Measurements from ENCODE around the gene FGB. TPM values are rescaled to one million over a fixed set of nuclear protein-coding genes. Genes with fewer than 3 reads are reported as not detected.
A peak's percentile ranks its signal among the peaks of the same experiment; 100 is the strongest.

Gene FGB
- total RNA-seq (not detected), total RNA-seq (0 reads per million in 2 donors)

- peaks cover 10% of the 10 kb centered on the region for H3K4me1 Mint-ChIP-seq
- DNase-seq: no peak
- no peaks in the 10 kb centered on the region for H3K9me3 ChIP-seq (ENCODE audit: control insufficient read depth, low read length, poor library complexity, severe bottlenecking)
- no peak within 1 kb of the TSS for H3K27ac Mint-ChIP-seq
- peaks cover 22% of the 10 kb centered on the region for H3K27me3 Mint-ChIP-seq
- no peak within 1 kb of the TSS for H3K4me3 Mint-ChIP-seq
- no peak for ATAC-seq
- no peaks in the 10 kb centered on the region for H3K36me3 Mint-ChIP-seq (ENCODE audit: low read depth)
Measured at GRCh38 chr4:154562697-154563254, at the start of gene FGB. Gene FGB, plus strand, starts transcription at chr4:154563011. Its CDS starts 8 bp downstream, at chr4:154563019.

DNA sequence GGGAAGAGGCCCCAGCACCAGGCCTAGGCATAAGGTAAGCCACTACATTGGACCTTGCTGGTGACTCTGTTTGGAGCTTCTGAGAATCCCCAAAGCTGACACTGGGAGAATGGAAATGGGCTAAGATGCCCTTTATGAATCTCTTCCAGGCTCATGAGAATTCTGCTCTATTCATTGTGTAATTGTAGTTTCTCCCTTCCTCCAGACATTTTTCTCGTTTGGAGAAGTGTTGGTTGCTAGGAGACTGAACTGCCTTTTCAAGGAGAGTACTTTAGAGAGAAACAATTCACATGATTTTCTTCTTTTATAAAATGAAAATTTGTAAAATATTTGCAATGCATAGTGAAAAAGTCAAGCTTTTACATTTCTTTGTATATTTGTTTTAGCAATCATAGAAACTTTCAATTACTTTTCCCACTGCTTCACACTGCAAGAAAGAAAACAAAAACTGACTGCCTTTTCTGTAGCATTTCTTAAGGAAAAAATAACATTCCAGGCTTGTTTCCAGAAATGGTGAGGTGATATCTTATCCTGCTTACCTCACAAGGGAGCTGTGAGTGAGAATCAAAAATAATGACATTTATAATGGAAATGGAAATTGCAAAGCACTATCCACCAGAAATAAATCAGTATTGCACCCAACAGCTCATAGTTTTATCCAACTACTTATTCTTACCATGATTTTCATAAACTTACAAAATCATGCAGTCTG is 46.3 kb upstream of the FGB start:
- H3K27me3 Mint-ChIP-seq: peaks cover 62% of the 10 kb centered on the region

DNA sequence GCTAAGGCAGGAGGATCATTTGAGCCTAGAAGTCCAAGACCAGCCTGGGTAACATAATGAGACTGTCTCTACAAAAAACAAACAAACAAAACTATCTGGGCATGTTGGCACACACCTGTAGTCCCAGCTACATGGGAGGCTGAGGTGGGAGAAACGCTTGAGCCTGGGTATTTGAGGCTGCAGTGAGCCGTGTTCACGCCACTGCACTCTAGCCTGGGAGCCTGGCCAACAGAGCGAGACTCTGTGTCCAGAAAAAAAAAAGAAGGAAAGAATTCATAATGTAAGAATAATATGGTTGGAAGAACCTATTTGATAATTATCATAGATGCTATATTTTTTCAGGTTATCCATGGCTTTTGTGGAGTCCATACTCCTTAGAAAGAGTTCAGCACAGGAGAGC is 45.2 kb upstream of the FGB start:
- Mint-ChIP-seq H3K4me1 (no peaks in the 10 kb centered on the region), H3K27me3 (peaks cover 60% of the 10 kb centered on the region), H3K4me3 (no peak overlapping the region), H3K36me3 (ENCODE audit: low read depth) (peaks cover 5% of the 10 kb centered on the region), H3K27ac (no peak overlapping the region)
- H3K9me3 ChIP-seq (ENCODE audit: control insufficient read depth, low read length, poor library complexity, severe bottlenecking): no peaks in the 10 kb centered on the region
- no peak for ATAC-seq
- no peak for DNase-seq

More for the DNA sequence above, 46.3 kb upstream of the FGB start:
- Mint-ChIP-seq H3K4me1 (no peaks in the 10 kb centered on the region), H3K27ac (no peak overlapping the region), H3K4me3 (no peak overlapping the region), H3K36me3 (ENCODE audit: low read depth) (peaks cover 5% of the 10 kb centered on the region)
- no peaks in the 10 kb centered on the region for H3K9me3 ChIP-seq (ENCODE audit: control insufficient read depth, low read length, poor library complexity, severe bottlenecking)
- DNase-seq: no peak
- ATAC-seq: no peak

DNA sequence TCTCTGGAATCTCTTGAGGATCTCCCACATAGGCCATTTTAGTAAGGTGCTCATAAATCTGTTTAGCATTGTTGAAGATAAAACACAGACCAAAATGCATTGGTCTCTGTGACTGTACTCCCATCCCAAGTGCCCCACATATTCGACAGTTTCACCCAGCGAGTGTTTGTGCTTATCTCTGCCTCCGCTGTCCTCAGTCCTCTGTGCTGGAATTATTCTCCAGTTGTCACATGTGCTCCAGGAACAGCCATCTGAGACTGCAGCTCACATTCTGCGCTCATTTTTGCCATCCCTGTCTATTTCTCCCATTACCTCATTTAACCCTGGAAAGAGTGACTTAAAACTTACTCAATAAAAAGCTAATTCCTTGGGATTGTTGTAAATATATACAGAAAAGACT is 43.6 kb upstream of the FGB start:
- Mint-ChIP-seq H3K4me1 (no peaks in the 10 kb centered on the region), H3K27me3 (peaks cover 57% of the 10 kb centered on the region), H3K27ac (no peak overlapping the region), H3K4me3 (no peak overlapping the region), H3K36me3 (ENCODE audit: low read depth) (peaks cover 5% of the 10 kb centered on the region)
- no peaks in the 10 kb centered on the region for H3K9me3 ChIP-seq (ENCODE audit: control insufficient read depth, low read length, poor library complexity, severe bottlenecking)
- ATAC-seq (no peak), DNase-seq (no peak)

- Mint-ChIP-seq H3K4me1 (peaks cover 2% of the 10 kb centered on the region), H3K27ac (no peak overlapping the region), H3K4me3 (no peak overlapping the region), H3K36me3 (ENCODE audit: low read depth) (peaks cover 7% of the 10 kb centered on the region), H3K27me3 (peaks cover 63% of the 10 kb centered on the region)
- no peak for ATAC-seq
- H3K9me3 ChIP-seq (ENCODE audit: control insufficient read depth, low read length, poor library complexity, severe bottlenecking): no peaks in the 10 kb centered on the region
- no peak for DNase-seq
Measured at GRCh38 chr4:154521607-154522006, 41.2 kb upstream of the FGB start.

DNA sequence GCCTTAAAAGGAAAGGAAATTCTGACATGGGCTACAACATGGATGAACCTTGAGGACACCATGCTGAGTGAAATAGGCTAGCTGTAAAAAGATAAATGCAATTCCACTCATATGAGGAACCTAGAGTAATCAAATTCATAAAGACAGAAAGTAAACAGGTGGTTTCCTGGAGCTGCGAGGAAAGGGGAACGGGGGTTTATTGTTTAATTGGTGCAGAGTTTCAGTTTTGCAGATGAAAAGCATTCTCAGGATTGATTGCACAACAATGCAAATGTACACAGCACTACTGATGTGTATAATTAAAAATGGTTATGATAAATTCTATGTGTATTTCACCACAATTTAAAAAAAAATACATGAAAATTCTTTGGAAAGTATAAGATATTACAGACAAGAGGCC is 36.7 kb upstream of the FGB start:
- peaks cover 2% of the 10 kb centered on the region for H3K36me3 Mint-ChIP-seq (ENCODE audit: low read depth)
- no peak for ATAC-seq
- H3K27ac Mint-ChIP-seq: no peak overlapping the region

GRCh38 chr4:154527308-154527707 is 35.5 kb upstream of the FGB start:
- H3K9me3 ChIP-seq (ENCODE audit: control insufficient read depth, low read length, poor library complexity, severe bottlenecking): no peaks in the 10 kb centered on the region
- H3K4me3 Mint-ChIP-seq: no peak overlapping the region
- peaks cover 2% of the 10 kb centered on the region for H3K36me3 Mint-ChIP-seq (ENCODE audit: low read depth)
- ATAC-seq (no peak), DNase-seq (no peak)
- peaks cover 37% of the 10 kb centered on the region for H3K27me3 Mint-ChIP-seq
- H3K4me1 Mint-ChIP-seq: peaks cover 2% of the 10 kb centered on the region
- H3K27ac Mint-ChIP-seq: no peak overlapping the region

More for the DNA sequence above, 36.7 kb upstream of the FGB start:
- H3K4me3 Mint-ChIP-seq: no peak overlapping the region
- peaks cover 40% of the 10 kb centered on the region for H3K27me3 Mint-ChIP-seq
- H3K4me1 Mint-ChIP-seq: peaks cover 2% of the 10 kb centered on the region
- no peak for DNase-seq
- no peaks in the 10 kb centered on the region for H3K9me3 ChIP-seq (ENCODE audit: control insufficient read depth, low read length, poor library complexity, severe bottlenecking)

GRCh38 chr4:154528869-154529268 is 33.9 kb upstream of the FGB start:
- Mint-ChIP-seq H3K4me3 (no peak overlapping the region), H3K36me3 (ENCODE audit: low read depth) (peaks cover 2% of the 10 kb centered on the region), H3K4me1 (peaks cover 2% of the 10 kb centered on the region), H3K27ac (no peak overlapping the region), H3K27me3 (peaks cover 31% of the 10 kb centered on the region)
- no peaks in the 10 kb centered on the region for H3K9me3 ChIP-seq (ENCODE audit: control insufficient read depth, low read length, poor library complexity, severe bottlenecking)
- DNase-seq (no peak), ATAC-seq (no peak)

DNA sequence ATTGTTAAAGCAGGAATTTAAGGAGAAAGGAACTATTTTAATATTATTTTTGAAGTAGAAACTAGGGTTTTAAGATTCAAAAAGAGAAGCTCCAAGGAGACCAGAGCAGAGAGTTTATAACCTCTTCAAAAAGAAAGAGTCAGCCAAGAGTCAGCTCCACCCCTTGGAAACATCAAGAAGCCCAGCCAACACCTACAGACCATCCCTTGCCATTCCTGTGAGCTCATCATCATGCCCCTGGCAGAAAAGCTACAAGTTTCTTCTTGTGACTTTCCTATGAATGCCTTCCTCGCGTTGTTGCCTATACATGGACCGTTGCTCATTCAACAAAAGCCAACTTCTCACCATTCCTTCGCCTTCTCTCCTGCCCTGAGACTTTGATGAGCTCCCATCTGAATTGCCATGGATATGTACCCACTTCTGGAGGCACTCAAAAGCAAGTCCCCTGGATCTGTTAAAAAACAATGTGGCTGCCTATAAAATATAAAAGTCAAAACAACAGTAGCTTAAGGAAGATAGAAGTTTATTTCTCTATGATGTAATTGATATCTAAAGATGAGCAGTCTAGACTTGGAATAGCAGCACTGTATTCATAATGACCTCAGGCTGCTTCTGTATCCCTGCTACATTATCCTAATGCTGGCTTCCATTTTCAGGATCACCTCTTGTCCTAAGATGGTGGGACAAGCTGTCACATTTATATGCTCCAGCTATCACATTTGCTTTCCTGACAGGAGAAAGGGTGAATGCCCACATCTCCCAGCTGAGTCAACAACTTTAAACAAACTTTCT is 32.9 kb upstream of the FGB start:
- Mint-ChIP-seq H3K4me1 (peaks cover 2% of the 10 kb centered on the region), H3K4me3 (no peak overlapping the region), H3K27ac (peak overlapping the region; percentile 16), H3K36me3 (ENCODE audit: low read depth) (peaks cover 2% of the 10 kb centered on the region), H3K27me3 (peaks cover 21% of the 10 kb centered on the region)
- no peak for ATAC-seq
- no peaks in the 10 kb centered on the region for H3K9me3 ChIP-seq (ENCODE audit: control insufficient read depth, low read length, poor library complexity, severe bottlenecking)
- no peak for DNase-seq

- Mint-ChIP-seq H3K27me3 (no peaks in the 10 kb centered on the region), H3K4me3 (no peak overlapping the region), H3K27ac (no peak overlapping the region), H3K36me3 (ENCODE audit: low read depth) (peaks cover 5% of the 10 kb centered on the region), H3K4me1 (peaks cover 6% of the 10 kb centered on the region)
- DNase-seq (no peak), ATAC-seq (no peak)
- no peaks in the 10 kb centered on the region for H3K9me3 ChIP-seq (ENCODE audit: control insufficient read depth, low read length, poor library complexity, severe bottlenecking)
Measured at GRCh38 chr4:154534296-154534695, 28.5 kb upstream of the FGB start.

- H3K36me3 Mint-ChIP-seq (ENCODE audit: low read depth): peaks cover 10% of the 10 kb centered on the region
- no peaks in the 10 kb centered on the region for H3K9me3 ChIP-seq (ENCODE audit: control insufficient read depth, low read length, poor library complexity, severe bottlenecking)
- DNase-seq (no peak), ATAC-seq (no peak)
- no peaks in the 10 kb centered on the region for H3K27me3 Mint-ChIP-seq
- H3K27ac Mint-ChIP-seq: no peak overlapping the region
- H3K4me1 Mint-ChIP-seq: peaks cover 11% of the 10 kb centered on the region
- no peak overlapping the region for H3K4me3 Mint-ChIP-seq
Measured at GRCh38 chr4:154542271-154542879, 20.4 kb upstream of the FGB start.

- Mint-ChIP-seq H3K4me3 (no peak overlapping the region), H3K4me1 (peaks cover 20% of the 10 kb centered on the region)
- DNase-seq: no peak
Measured at GRCh38 chr4:154545689-154546088, 17.1 kb upstream of the FGB start.

More at GRCh38 chr4:154545689-154546088, 17.1 kb upstream of the FGB start:
- no peak for ATAC-seq
- no peaks in the 10 kb centered on the region for H3K9me3 ChIP-seq (ENCODE audit: control insufficient read depth, low read length, poor library complexity, severe bottlenecking)
- Mint-ChIP-seq H3K36me3 (ENCODE audit: low read depth) (peaks cover 14% of the 10 kb centered on the region), H3K27ac (no peak overlapping the region), H3K27me3 (no peaks in the 10 kb centered on the region)
